ENCODE measurements around the gene ENOX1. TPM values are rescaled to one million over a fixed set of nuclear protein-coding genes. Genes with fewer than 3 reads are reported as not detected.

Gene ENOX1
- total RNA-seq, 1 experiment from 2014 or later: 1.8 TPM

GRCh38 chr13:43495732-43496131 is 291.0 kb downstream of the ENOX1 start:
- no peaks in the 10 kb centered on the region for H3K27me3 Mint-ChIP-seq (ENCODE audit: insufficient read depth, unreplicated experiment)
- no peak for DNase-seq (ENCODE audit: unreplicated experiment)
- H3K36me3 Mint-ChIP-seq (ENCODE audit: insufficient read depth, unreplicated experiment): peaks cover 5% of the 10 kb centered on the region
- intact Hi-C loops (cut with micrococcal nuclease): no loop called here
- no TSS peak for BruUV-seq (replicated peaks)
- POLR2A ChIA-PET: no interaction called here
- H3K4me3 Mint-ChIP-seq (ENCODE audit: unreplicated experiment): no peak overlapping the region
- H3K9me3 Mint-ChIP-seq (ENCODE audit: unreplicated experiment): no peaks in the 10 kb centered on the region
- TF ChIP-seq CTCF (IDR thresholded peaks at IDR 0.05; ENCODE audit: unreplicated experiment): no peak
- H3K27ac Mint-ChIP-seq (ENCODE audit: low read depth, unreplicated experiment): no peak overlapping the region
- peaks cover 7% of the 10 kb centered on the region for H3K4me1 Mint-ChIP-seq (ENCODE audit: insufficient read depth, unreplicated experiment)
- CTCF ChIA-PET: no interaction called here

GRCh38 chr13:43494206-43494605 is 292.6 kb downstream of the ENOX1 start:
- DNase-seq (ENCODE audit: unreplicated experiment): no peak
- Mint-ChIP-seq H3K27me3 (ENCODE audit: insufficient read depth, unreplicated experiment) (no peaks in the 10 kb centered on the region), H3K4me3 (ENCODE audit: unreplicated experiment) (no peak overlapping the region), H3K9me3 (ENCODE audit: unreplicated experiment) (no peaks in the 10 kb centered on the region), H3K4me1 (ENCODE audit: insufficient read depth, unreplicated experiment) (peaks cover 7% of the 10 kb centered on the region), H3K27ac (ENCODE audit: low read depth, unreplicated experiment) (no peak overlapping the region), H3K36me3 (ENCODE audit: insufficient read depth, unreplicated experiment) (peaks cover 5% of the 10 kb centered on the region)
- BruUV-seq (replicated peaks): no TSS peak
- CTCF ChIA-PET: no interaction called here
- intact Hi-C loops (cut with micrococcal nuclease): no loop called here
- no peak for TF ChIP-seq CTCF (IDR thresholded peaks at IDR 0.05; ENCODE audit: unreplicated experiment)
- POLR2A ChIA-PET: no interaction called here

DNA sequence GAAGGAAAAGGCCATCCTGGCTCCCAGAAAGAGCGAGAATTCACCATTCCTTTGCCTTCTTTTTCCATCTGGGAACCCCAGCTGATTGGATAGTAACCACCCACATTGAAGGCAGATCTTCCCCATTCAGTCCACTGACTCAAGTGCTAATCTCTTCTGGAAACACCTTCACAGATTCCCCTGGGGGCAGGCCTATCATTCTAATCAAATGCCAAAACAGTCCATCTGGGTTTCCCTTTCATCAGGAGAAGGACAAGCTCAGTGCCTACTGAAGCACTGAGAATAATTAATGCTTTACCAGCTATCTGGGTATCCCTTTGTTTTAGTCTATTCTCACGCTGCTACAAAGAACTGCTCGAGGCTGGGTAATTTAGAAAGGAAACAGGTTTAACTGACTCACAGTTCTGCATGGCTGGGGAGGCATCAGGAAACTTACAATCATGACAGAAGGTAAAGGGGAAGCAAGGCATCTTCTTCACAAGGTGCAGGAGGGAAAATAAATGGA is 293.2 kb downstream of the ENOX1 start:
- no peak for DNase-seq (ENCODE audit: unreplicated experiment)
- Mint-ChIP-seq H3K27ac (ENCODE audit: low read depth, unreplicated experiment) (no peak overlapping the region), H3K36me3 (ENCODE audit: insufficient read depth, unreplicated experiment) (peaks cover 5% of the 10 kb centered on the region), H3K27me3 (ENCODE audit: insufficient read depth, unreplicated experiment) (no peaks in the 10 kb centered on the region), H3K4me1 (ENCODE audit: insufficient read depth, unreplicated experiment) (peaks cover 7% of the 10 kb centered on the region), H3K9me3 (ENCODE audit: unreplicated experiment) (no peaks in the 10 kb centered on the region), H3K4me3 (ENCODE audit: unreplicated experiment) (no peak overlapping the region)
- TF ChIP-seq CTCF (IDR thresholded peaks at IDR 0.05; ENCODE audit: unreplicated experiment): no peak
- POLR2A ChIA-PET: no interaction called here
- CTCF ChIA-PET: no interaction called here
- intact Hi-C loops (cut with micrococcal nuclease): no loop called here
- BruUV-seq (replicated peaks): no TSS peak

DNA sequence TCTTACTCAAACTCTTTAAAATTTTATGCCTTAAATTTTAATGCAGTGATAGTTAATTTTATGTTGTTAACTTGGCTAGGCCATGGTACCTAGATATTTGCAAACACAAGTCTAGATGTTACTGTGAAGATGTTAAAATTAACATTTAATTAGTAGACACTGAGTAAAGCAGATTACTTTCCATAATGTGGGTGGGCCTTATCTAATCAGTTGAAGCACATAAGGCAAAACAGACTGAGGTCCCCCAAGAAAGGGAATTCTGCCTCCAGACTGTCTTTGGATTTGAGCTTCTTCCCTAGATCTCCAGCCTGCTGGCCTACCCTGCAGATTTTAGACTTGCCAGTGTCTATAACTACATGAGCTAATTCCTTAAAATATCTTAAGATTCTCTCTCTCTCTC is 294.0 kb downstream of the ENOX1 start:
- H3K27ac Mint-ChIP-seq (ENCODE audit: low read depth, unreplicated experiment): no peak overlapping the region
- H3K9me3 Mint-ChIP-seq (ENCODE audit: unreplicated experiment): no peaks in the 10 kb centered on the region
- H3K27me3 Mint-ChIP-seq (ENCODE audit: insufficient read depth, unreplicated experiment): no peaks in the 10 kb centered on the region
- H3K4me1 Mint-ChIP-seq (ENCODE audit: insufficient read depth, unreplicated experiment): peaks cover 7% of the 10 kb centered on the region
- POLR2A ChIA-PET: no interaction called here
- intact Hi-C loops (cut with micrococcal nuclease): no loop called here
- no peak for TF ChIP-seq CTCF (IDR thresholded peaks at IDR 0.05; ENCODE audit: unreplicated experiment)
- CTCF ChIA-PET: interaction anchor here (0.7 kb wide), 1 partner anchor 197 kb away, joined by 3 read pairs; no protein-coding TSS in a partner anchor
- no TSS peak for BruUV-seq (replicated peaks)
- H3K4me3 Mint-ChIP-seq (ENCODE audit: unreplicated experiment): no peak overlapping the region
- peaks cover 5% of the 10 kb centered on the region for H3K36me3 Mint-ChIP-seq (ENCODE audit: insufficient read depth, unreplicated experiment)
- DNase-seq (ENCODE audit: unreplicated experiment): no peak

Measured in MCF 10A (cell line).